GM12865 (cell line): Measurements from ENCODE around the gene FOXJ3.

Experiments
- DNase-seq: peaks from one replicate; pipeline ENCODE4 v3.0.0; 2010; ENCODE audit warnings: low read depth
- H3K4me3 ChIP-seq: 2 replicates; pipeline ENCODE4 v1.5.1; 2011; ENCODE audit warnings: mild to moderate bottlenecking, low read depth, low read length, control low read depth
- TF ChIP-seq, protein P1 (sequence below): IDR thresholded peaks from 2 replicates; pipeline ENCODE4 v1.5.1; 2011; ENCODE audit warnings: low read length, control low read depth, low read depth, inconsistent platforms; ENCODE audit not compliant: insufficient read depth; ENCODE audit errors: missing control alignments

Gene FOXJ3

DNA sequence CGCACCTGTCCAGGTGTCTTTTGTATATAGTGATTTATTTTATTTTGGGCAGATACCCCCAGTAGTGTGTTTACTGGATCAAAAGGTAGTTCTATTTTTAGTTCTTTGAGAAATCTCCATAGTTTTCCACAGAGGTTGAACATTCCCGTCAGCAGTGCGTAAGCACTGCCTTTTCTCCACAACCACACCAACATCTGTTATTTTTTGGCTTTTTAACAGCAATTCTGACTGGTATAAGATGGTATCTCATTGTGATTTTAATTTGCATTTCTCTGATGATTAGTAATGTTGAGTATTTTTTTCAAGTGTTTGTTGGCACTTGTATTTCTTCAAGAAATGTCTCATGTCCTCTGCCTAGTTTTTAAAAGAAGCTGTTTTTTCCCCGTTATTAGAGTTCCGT is 39.2 kb downstream of the FOXJ3 start:
- no peak for DNase-seq
- H3K4me3 ChIP-seq = no peak overlapping the region
- TF ChIP-seq, protein P1, sequence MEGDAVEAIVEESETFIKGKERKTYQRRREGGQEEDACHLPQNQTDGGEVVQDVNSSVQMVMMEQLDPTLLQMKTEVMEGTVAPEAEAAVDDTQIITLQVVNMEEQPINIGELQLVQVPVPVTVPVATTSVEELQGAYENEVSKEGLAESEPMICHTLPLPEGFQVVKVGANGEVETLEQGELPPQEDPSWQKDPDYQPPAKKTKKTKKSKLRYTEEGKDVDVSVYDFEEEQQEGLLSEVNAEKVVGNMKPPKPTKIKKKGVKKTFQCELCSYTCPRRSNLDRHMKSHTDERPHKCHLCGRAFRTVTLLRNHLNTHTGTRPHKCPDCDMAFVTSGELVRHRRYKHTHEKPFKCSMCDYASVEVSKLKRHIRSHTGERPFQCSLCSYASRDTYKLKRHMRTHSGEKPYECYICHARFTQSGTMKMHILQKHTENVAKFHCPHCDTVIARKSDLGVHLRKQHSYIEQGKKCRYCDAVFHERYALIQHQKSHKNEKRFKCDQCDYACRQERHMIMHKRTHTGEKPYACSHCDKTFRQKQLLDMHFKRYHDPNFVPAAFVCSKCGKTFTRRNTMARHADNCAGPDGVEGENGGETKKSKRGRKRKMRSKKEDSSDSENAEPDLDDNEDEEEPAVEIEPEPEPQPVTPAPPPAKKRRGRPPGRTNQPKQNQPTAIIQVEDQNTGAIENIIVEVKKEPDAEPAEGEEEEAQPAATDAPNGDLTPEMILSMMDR = no peak

DNA sequence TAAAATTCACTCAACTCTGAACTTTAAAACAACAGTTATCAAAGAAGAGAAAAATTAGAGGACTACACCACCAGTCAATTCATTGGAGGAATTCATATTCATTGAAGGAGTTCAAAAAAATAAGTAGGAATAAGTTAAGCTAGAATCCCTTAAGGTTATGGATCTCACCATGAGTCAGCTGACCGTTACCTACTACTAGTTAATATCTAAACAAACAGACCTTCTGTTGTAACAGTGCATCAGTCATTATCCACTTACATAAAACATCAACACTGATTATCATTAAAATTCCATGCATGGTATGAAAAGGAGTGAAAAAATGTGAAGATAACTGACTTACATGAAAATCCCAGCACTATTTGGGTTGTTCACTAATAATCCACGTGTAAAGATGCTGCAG is 44.9 kb downstream of the FOXJ3 start:
- TF ChIP-seq, protein P1 = no peak
- no peak overlapping the region for H3K4me3 ChIP-seq
- no peak for DNase-seq

DNA sequence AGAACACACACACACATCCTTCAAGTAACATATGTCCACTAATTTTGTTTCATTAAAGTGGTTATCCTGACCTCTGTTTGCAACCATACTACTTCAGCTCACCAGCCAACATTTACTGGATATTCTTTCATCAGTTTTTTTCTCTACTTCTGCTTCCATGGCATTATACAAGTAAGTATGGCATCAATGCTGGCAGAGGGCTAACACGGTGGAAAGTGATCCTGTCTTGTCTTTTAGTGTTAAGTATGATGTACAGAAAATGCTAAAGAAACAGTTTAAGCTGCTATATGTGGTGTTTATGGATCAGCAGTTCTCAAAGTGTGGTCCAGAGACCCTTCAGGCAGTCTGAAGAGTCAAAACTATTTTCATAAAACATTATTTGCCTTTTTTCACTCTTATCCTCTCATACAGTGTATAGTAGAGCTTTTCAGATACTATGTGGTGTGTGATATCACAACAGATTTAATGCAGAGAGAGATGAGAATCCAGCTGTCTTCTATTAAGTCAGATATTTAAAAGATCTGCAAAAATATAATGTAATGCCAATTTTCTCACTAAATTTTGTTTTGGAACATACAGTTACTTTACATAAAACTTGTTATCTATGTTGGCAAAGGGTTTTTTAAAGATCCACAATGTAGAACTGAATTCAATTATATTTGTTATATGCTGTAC is 46.6 kb downstream of the FOXJ3 start:
- TF ChIP-seq, protein P1 = no peak
- no peak for DNase-seq
- no peak overlapping the region for H3K4me3 ChIP-seq

DNA sequence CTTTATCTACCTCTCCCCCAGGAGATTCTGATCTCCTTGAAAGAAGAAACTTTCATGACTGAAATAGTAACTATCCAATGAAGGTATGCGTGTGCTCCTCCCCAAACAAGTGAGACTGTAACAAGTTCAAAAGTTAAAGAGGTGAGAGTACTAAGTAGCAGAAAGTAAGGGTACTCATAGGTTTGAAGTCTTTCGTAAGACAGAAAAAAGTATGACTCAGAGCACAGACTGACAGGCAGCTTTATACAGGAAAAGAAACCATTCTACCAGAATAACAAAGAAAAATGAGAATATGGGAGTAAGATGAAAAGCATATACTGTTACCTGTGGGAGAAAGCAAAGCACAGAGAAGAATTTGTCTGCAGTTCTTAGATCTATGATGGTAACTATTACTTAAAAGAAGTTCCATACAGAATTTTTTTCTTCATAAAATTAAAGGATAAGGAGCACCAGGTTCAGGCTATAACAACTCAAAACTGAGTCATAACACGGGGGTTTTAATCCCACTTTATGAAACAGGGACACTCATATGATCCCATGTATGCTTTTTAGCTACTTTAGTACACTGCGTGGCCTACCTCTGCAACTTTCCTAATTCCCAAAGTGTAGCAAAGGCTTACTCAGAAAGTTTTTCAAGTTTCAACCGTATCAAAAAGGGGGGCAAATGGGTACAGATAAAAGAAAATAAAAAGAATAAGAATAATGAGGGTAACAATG is 52.0 kb downstream of the FOXJ3 start:
- peak; percentile 21 for DNase-seq
- TF ChIP-seq, protein P1 = no peak

DNA sequence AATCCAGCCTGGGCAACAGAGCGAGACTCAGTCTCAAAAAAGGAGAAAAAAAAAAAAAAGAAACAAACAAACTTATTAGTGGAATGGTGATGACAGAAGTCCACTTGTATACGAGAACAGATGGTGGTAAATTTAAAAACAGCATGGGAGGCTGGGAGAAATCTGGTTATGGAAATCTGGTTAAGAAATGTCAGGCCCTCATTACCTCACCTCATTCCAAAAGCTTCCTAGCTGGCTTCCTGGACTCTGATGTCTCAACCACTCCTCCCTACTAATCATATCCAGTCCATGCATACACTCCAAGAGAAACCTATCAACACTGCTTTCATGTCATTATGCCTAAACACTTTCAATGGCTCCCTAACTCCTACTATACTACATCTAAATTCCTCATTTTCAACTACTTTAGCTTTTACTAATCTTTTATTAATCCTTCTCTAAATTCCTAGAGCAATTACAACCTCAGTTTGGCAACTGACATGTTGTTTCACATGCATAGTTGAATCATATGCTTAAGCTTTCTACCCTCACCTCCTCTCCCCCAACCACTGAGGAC is 52.9 kb downstream of the FOXJ3 start:
- DNase-seq = no peak
- TF ChIP-seq, protein P1 = no peak
- H3K4me3 ChIP-seq = no peak overlapping the region

More for the DNA sequence above, 52.0 kb downstream of the FOXJ3 start:
- H3K4me3 ChIP-seq = no peak overlapping the region

DNA sequence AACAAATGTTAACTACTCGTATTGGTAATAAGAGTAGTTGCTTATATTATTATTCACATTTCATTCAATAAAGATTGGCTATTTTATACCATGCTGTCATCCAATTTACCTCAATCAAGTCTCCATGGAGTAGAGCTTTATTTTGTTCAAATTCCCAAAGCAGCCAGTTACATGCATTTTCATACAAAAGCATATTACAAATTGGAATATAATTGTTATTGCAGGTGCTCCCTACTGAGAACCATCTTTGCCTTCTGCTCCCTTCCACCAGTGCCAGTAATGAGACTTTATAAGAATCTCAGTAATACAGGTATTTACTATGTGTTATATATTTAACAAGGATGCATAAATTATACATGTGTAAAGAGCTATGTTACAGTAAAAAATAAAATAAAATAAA is 54.2 kb downstream of the FOXJ3 start:
- H3K4me3 ChIP-seq = no peak overlapping the region
- DNase-seq = no peak
- TF ChIP-seq, protein P1 = no peak
